SU-DHL-6 (cell line): ENCODE data around the gene RPRD1B.

ENCODE experiments used
- H2AFZ ChIP-seq: fragments of 200-600 bp; sonication (generic); 2 replicates; pipeline ENCODE4 v1.6.1; 2014; ENCODE audit warnings: low read depth, mild to moderate bottlenecking, moderate library complexity, mixed read lengths, antibody characterized with exemption, low read length; ENCODE audit not compliant: severe bottlenecking
- H3F3A ChIP-seq: fragments of 200-600 bp; shearing (Covaris generic); 2 replicates; pipeline ENCODE4 v1.6.0; 2016; ENCODE audit warnings: antibody characterized with exemption, mild to moderate bottlenecking; ENCODE audit not compliant: insufficient read depth
- H3K27ac ChIP-seq: fragments of 200-600 bp; sonication (generic); 2 replicates; pipeline ENCODE4 v1.5.1; 2016; ENCODE audit warnings: low read depth, mild to moderate bottlenecking, low read length, moderate library complexity, mixed read lengths
- H3K27me3 ChIP-seq: fragments of 200-600 bp; sonication (generic), shearing (Covaris generic); 2 replicates; pipeline ENCODE4 v1.6.0; 2014; ENCODE audit warnings: mild to moderate bottlenecking, low read length
- H3K36me3 ChIP-seq: fragments of 200-600 bp; sonication (generic); 2 replicates; pipeline ENCODE4 v1.6.1; 2014; ENCODE audit warnings: mild to moderate bottlenecking, low read length, mixed read lengths
- H3K4me2 ChIP-seq: fragments of 300-600, 200-600 bp; shearing (Covaris generic), sonication (generic); 2 replicates; pipeline ENCODE4 v1.6.0; 2014; ENCODE audit warnings: low read length, low read depth, mild to moderate bottlenecking; ENCODE audit not compliant: poor library complexity, severe bottlenecking
- H3K4me3 ChIP-seq: fragments of 200-600 bp; sonication (generic); 2 replicates; pipeline ENCODE4 v1.5.1; 2014; ENCODE audit warnings: antibody characterized with exemption, low read length, mild to moderate bottlenecking, mixed read lengths; ENCODE audit not compliant: insufficient read depth, poor library complexity, severe bottlenecking
- H3K79me2 ChIP-seq: fragments of 200-600 bp; sonication (generic); 2 replicates; pipeline ENCODE4 v1.6.1; 2014; ENCODE audit warnings: mild to moderate bottlenecking, low read length, moderate library complexity; ENCODE audit not compliant: insufficient read depth
- H3K9ac ChIP-seq: fragments of 200-600 bp; sonication (generic); 2 replicates; pipeline ENCODE4 v1.7.0; 2014; ENCODE audit warnings: mild to moderate bottlenecking, low read length
- H3K9me2 ChIP-seq: fragments of 200-600 bp; sonication (generic); replicated peaks from 2 replicates; pipeline ENCODE4 v1.6.1; 2014; ENCODE audit warnings: low read length; ENCODE audit not compliant: insufficient read depth
- H3K9me3 ChIP-seq: fragments of 200-600 bp; sonication (generic); 2 replicates; pipeline ENCODE4 v1.6.1; 2014; ENCODE audit warnings: low read length, mixed read lengths; ENCODE audit not compliant: insufficient read depth
- H4K20me1 ChIP-seq: fragments of 200-600 bp; sonication (generic); 2 replicates; pipeline ENCODE4 v1.6.1; 2014; ENCODE audit warnings: low read depth, mild to moderate bottlenecking, antibody characterized with exemption, low read length, moderate library complexity, mixed read lengths
- EZH2phosphoT487 ChIP-seq: fragments of 200-600 bp; sonication (generic), shearing (Covaris generic); conservative IDR thresholded peaks from 2 replicates; pipeline ENCODE4 v1.6.1; 2018; ENCODE audit warnings: mild to moderate bottlenecking, antibody characterized with exemption, low read length, moderate library complexity, mixed read lengths
- TF ChIP-seq, protein P1 (sequence below): fragments of 200-600 bp; sonication (generic); IDR thresholded peaks from one replicate; pipeline ENCODE4 v1.5.1; 2017; ENCODE audit warnings: antibody characterized with exemption, mild to moderate bottlenecking, low read length, moderate library complexity; ENCODE audit not compliant: insufficient read depth, poor library complexity, severe bottlenecking

The RPRD1B gene

DNA sequence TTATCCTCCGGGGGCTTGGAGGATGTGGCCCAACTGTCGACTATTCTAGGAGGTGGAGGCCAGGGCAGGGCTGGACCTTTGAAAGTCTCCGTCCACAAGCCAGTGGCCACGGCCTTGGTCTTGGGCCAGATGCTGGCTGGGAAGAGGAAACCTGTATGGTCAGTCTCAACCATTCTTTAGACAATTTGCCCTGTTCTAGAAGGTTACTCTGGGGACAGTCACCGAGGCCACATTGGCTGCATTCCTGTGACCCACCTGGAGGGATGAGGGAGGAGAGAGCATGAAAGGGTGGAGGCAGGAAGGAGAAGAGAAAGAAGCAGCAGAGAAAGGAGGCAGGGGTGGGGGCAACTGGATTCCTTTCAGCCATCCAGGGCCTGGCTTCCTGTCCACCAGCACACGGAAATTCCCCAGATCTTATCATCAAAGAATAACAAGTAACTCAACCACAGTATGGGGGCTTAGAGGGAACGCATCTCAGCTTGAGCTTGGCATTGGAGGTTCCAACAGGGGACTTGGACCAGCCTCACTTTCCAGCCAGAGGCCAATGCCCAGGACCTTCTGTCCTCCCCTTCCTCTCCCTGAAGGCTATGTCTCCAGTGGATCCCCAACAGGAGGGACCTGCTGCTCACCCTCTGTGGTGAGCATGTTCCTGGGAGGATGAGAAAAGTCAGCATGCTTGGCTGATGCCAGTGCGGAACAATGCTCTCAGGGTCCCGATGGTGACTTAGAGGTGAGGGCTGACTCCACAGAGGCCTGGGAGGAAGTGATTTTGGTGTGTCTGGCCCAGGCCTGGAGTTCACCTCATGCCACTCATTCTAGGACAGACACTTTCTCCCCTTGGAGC is 101.1 kb downstream of the RPRD1B start:
- Histone ChIP-seq H3F3A (no peaks in the 10 kb centered on the region), H3K4me3 (no peak overlapping the region), H3K27me3 (no peaks in the 10 kb centered on the region), H3K4me2 (no peak overlapping the region), H3K79me2 (no peaks in the 10 kb centered on the region), H3K9me3 (no peaks in the 10 kb centered on the region), H2AFZ (no peak overlapping the region), H3K36me3 (no peaks in the 10 kb centered on the region), H3K9ac (no peak overlapping the region), H4K20me1 (no peaks in the 10 kb centered on the region), H3K9me2 (no peaks in the 10 kb centered on the region), H3K27ac (no peak overlapping the region)
- no peak for TF ChIP-seq EZH2phosphoT487
- TF ChIP-seq, protein P1, sequence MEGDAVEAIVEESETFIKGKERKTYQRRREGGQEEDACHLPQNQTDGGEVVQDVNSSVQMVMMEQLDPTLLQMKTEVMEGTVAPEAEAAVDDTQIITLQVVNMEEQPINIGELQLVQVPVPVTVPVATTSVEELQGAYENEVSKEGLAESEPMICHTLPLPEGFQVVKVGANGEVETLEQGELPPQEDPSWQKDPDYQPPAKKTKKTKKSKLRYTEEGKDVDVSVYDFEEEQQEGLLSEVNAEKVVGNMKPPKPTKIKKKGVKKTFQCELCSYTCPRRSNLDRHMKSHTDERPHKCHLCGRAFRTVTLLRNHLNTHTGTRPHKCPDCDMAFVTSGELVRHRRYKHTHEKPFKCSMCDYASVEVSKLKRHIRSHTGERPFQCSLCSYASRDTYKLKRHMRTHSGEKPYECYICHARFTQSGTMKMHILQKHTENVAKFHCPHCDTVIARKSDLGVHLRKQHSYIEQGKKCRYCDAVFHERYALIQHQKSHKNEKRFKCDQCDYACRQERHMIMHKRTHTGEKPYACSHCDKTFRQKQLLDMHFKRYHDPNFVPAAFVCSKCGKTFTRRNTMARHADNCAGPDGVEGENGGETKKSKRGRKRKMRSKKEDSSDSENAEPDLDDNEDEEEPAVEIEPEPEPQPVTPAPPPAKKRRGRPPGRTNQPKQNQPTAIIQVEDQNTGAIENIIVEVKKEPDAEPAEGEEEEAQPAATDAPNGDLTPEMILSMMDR = no peak

DNA sequence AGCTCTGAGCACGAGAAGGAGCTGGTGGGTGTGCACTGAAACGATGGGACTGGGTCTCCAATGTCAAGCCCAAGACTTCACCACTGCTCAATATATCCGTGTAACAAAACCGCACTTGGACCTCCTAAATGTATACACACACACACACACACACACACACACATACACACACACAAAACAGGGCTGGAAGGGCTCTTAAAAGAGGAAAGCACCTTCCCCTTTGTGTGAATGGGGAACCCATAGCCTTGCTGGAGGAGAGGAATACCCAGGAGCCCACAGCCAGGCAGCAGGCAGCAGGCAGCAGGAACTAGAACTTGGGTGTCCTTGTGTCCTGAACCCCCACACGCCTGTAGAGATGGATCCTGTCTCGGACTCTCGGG is 101.7 kb downstream of the RPRD1B start:
- no peak overlapping the region for H3K4me2 ChIP-seq
- TF ChIP-seq, protein P1 = no peak
- TF ChIP-seq EZH2phosphoT487 = no peak
- no peaks in the 10 kb centered on the region for H3K36me3 ChIP-seq
- no peak overlapping the region for H3K4me3 ChIP-seq
- no peaks in the 10 kb centered on the region for H3K27me3 ChIP-seq
- no peak overlapping the region for H3K27ac ChIP-seq
- H3F3A ChIP-seq = no peaks in the 10 kb centered on the region
- no peak overlapping the region for H3K9ac ChIP-seq
- no peak overlapping the region for H2AFZ ChIP-seq
- no peaks in the 10 kb centered on the region for H3K79me2 ChIP-seq
- no peaks in the 10 kb centered on the region for H3K9me3 ChIP-seq
- H4K20me1 ChIP-seq = no peaks in the 10 kb centered on the region
- H3K9me2 ChIP-seq = no peaks in the 10 kb centered on the region

DNA sequence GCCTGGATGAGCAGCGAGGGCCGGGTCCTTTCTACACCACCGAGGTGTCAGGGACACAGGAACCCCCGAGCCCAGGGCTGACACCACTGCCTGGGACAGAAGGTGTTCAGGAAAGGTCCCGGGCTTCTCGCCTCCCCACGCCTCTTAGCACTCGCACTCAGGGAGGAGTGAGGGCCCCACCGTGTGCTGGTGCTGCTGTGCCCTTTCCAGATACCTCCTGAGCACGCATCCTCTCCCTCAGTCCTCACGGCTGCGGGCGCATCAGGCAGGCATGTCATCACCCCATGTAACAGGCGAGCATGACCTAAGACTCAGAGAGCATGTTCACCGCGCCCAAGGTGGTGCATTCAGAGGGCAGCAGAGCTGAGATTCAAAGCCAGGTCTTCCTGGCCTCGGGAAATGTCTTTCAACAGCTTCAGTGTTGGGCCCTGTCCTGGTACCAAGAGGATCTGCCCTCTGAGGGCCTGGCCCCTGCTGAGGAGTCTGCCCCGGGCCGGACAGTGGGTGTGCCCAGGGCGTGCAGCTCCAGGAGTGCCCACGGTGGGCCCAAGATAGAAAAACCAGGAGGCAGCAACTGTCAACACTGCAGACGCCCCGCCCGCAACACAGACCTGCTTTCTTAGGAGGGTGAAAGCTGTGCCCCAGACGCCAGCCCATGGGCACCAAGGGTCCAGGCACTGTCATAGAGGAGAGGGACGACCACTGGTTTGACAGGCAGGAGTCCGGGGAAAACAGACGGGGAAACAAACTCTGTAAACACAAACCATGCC is 102.3 kb downstream of the RPRD1B start:
- TF ChIP-seq, protein P1 = no peak
- no peak for TF ChIP-seq EZH2phosphoT487
- no peaks in the 10 kb centered on the region for H3K79me2 ChIP-seq
- H3K9me2 ChIP-seq = no peaks in the 10 kb centered on the region
- no peak overlapping the region for H2AFZ ChIP-seq
- H3K4me2 ChIP-seq = no peak overlapping the region
- H3K27ac ChIP-seq = no peak overlapping the region
- no peak overlapping the region for H3K9ac ChIP-seq
- H3K36me3 ChIP-seq = no peaks in the 10 kb centered on the region
- no peak overlapping the region for H3K4me3 ChIP-seq
- no peaks in the 10 kb centered on the region for H3K27me3 ChIP-seq
- no peaks in the 10 kb centered on the region for H3F3A ChIP-seq
- no peaks in the 10 kb centered on the region for H4K20me1 ChIP-seq
- no peaks in the 10 kb centered on the region for H3K9me3 ChIP-seq
